ENCODE measurements around the gene DOCK2.

The DOCK2 gene

GRCh38 chr5:169870211-169870610 lies 233.1 kb downstream of the DOCK2 start:
- no peak for DNase-seq (ENCODE audit: extremely low spot score)
- ChIA-PET CTCF (interaction anchor here (1.2 kb wide), 1 partner anchor 11 kb away, joined by 6 read pairs; no protein-coding TSS in a partner anchor), POLR2A (no interaction called here)
- TF ChIP-seq CTCF (IDR thresholded peaks at IDR 0.05; ENCODE audit: control extremely low read depth, extremely low read depth, low read depth, missing control alignments) = no peak

- ChIA-PET POLR2A (interaction anchor here (0.5 kb wide), 1 partner anchor 92 kb away, joined by 3 read pairs; no protein-coding TSS in a partner anchor), CTCF (interaction anchor here (1.1 kb wide), 1 partner anchor 61 kb away, joined by 3 read pairs; no protein-coding TSS in a partner anchor)
- TF ChIP-seq CTCF (IDR thresholded peaks at IDR 0.05; ENCODE audit: control extremely low read depth, extremely low read depth, low read depth, missing control alignments) = no peak
- DNase-seq (ENCODE audit: extremely low spot score) = no peak
These were observed 234.9 kb downstream of the DOCK2 start for GRCh38 chr5:169871826-169872490.

- POLR2A ChIA-PET = no interaction called here
- DNase-seq (ENCODE audit: extremely low spot score) = no peak
- CTCF ChIA-PET = interaction anchor here (0.7 to 1.4 kb wide), 3 partner anchors 18 to 44 kb away, joined by 3 to 4 read pairs (median 3); no protein-coding TSS in a partner anchor
- no peak for TF ChIP-seq CTCF (IDR thresholded peaks at IDR 0.05; ENCODE audit: control extremely low read depth, extremely low read depth, low read depth, missing control alignments)
These were observed 236.6 kb downstream of the DOCK2 start for GRCh38 chr5:169873642-169874041.

GRCh38 chr5:169874621-169875020 lies 237.5 kb downstream of the DOCK2 start:
- POLR2A ChIA-PET = no interaction called here
- no peak for DNase-seq (ENCODE audit: extremely low spot score)
- no peak for TF ChIP-seq CTCF (IDR thresholded peaks at IDR 0.05; ENCODE audit: control extremely low read depth, extremely low read depth, low read depth, missing control alignments)

GRCh38 chr5:169875091-169875728 lies 238.1 kb downstream of the DOCK2 start:
- POLR2A ChIA-PET = no interaction called here
- TF ChIP-seq CTCF (IDR thresholded peaks at IDR 0.05; ENCODE audit: control extremely low read depth, extremely low read depth, low read depth, missing control alignments) = no peak
- DNase-seq (ENCODE audit: extremely low spot score) = no peak
- CTCF ChIA-PET = interaction anchor here (0.7 to 1.0 kb wide), 3 partner anchors 35 to 76 kb away, joined by 3 read pairs; no protein-coding TSS in a partner anchor

More at GRCh38 chr5:169874621-169875020, 237.5 kb downstream of the DOCK2 start:
- CTCF ChIA-PET = interaction anchor here (0.7 to 1.4 kb wide), 4 partner anchors 23 to 75 kb away, joined by 3 to 4 read pairs (median 3); no protein-coding TSS in a partner anchor

GRCh38 chr5:169875731-169876130 lies 238.7 kb downstream of the DOCK2 start:
- POLR2A ChIA-PET = no interaction called here
- no peak for DNase-seq (ENCODE audit: extremely low spot score)
- TF ChIP-seq CTCF (IDR thresholded peaks at IDR 0.05; ENCODE audit: control extremely low read depth, extremely low read depth, low read depth, missing control alignments) = no peak
- CTCF ChIA-PET = interaction anchor here (1.0 kb wide), 1 partner anchor 76 kb away, joined by 3 read pairs; no protein-coding TSS in a partner anchor

All from GM10248 (cell line).